PFSK-1 (cell line): ENCODE measurements around the gene SHOC1.

Experiments
- FOXP2 ChIP-seq: optimal IDR thresholded peaks from 2 replicates; pipeline ENCODE3; 2011; ENCODE audit warnings: borderline replicate concordance, control low read depth, inconsistent platforms; ENCODE audit not compliant: insufficient read depth; ENCODE audit errors: extremely low read length, extremely low read depth
- POLR2AphosphoS5 ChIP-seq: IDR thresholded peaks from 2 replicates; pipeline ENCODE4 v1.6.1; 2012; ENCODE audit warnings: low read depth, mild to moderate bottlenecking, control low read depth, low read length, moderate library complexity
- SIN3A ChIP-seq: IDR thresholded peaks from 2 replicates; pipeline ENCODE4 v1.6.1; 2012; ENCODE audit warnings: mild to moderate bottlenecking, low read length, moderate library complexity, borderline replicate concordance; ENCODE audit not compliant: insufficient read depth
- TAF1 ChIP-seq: IDR thresholded peaks from 2 replicates; pipeline ENCODE4 v1.6.1; 2012; ENCODE audit warnings: low read length, control low read depth, borderline replicate concordance; ENCODE audit not compliant: insufficient read depth
- TF ChIP-seq, protein P1 (sequence below), 2 experiments: IDR thresholded peaks; 2 replicates each; pipeline versions ENCODE4 v1.6.1 to v1.8.0; 2011 to 2012; ENCODE audit warnings: low read depth in 2 of 2, low read length in 2 of 2, control low read depth in 1 of 2, inconsistent platforms in 1 of 2, mild to moderate bottlenecking in 1 of 2, moderate library complexity in 1 of 2; ENCODE audit not compliant: insufficient read depth in 1 of 2

DNA sequence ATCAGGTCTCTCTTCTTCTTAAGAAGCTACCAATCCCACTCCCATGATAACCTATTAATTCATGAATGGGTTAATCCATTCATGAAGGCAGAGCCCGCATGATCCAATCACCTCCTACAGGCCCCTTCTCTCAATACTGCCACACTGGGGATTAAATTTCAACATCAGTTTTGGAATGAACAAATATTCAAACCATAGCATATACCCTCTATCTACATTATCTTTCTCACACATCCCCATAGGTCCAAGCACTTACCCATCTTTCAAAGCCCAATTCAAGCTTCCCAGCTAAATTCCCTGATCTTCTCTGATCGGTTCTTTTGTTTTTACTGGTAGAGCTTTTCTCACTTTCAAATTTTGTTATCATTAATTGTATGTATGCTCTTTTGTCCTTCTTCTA is 10.5 kb upstream of the SHOC1 start:
- TF ChIP-seq FOXP2, result no peak
- TF ChIP-seq POLR2AphosphoS5, result no peak
- TF ChIP-seq, protein P1, sequence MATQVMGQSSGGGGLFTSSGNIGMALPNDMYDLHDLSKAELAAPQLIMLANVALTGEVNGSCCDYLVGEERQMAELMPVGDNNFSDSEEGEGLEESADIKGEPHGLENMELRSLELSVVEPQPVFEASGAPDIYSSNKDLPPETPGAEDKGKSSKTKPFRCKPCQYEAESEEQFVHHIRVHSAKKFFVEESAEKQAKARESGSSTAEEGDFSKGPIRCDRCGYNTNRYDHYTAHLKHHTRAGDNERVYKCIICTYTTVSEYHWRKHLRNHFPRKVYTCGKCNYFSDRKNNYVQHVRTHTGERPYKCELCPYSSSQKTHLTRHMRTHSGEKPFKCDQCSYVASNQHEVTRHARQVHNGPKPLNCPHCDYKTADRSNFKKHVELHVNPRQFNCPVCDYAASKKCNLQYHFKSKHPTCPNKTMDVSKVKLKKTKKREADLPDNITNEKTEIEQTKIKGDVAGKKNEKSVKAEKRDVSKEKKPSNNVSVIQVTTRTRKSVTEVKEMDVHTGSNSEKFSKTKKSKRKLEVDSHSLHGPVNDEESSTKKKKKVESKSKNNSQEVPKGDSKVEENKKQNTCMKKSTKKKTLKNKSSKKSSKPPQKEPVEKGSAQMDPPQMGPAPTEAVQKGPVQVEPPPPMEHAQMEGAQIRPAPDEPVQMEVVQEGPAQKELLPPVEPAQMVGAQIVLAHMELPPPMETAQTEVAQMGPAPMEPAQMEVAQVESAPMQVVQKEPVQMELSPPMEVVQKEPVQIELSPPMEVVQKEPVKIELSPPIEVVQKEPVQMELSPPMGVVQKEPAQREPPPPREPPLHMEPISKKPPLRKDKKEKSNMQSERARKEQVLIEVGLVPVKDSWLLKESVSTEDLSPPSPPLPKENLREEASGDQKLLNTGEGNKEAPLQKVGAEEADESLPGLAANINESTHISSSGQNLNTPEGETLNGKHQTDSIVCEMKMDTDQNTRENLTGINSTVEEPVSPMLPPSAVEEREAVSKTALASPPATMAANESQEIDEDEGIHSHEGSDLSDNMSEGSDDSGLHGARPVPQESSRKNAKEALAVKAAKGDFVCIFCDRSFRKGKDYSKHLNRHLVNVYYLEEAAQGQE (IDR thresholded peaks at IDR 0.05; ENCODE audit: insufficient read depth in 1 of 2, low read depth in 2 of 2, low read length in 2 of 2), result no peak
- no peak for TF ChIP-seq TAF1
- no peak for TF ChIP-seq SIN3A
